Renal cortex interstitium (tissue), 11 donors: ENCODE data around the gene CORO1C. TPM values are rescaled to one million over a fixed set of nuclear protein-coding genes. Genes with fewer than 3 reads are reported as not detected.
"Not testable (repeated sequence)": the region's sequence is repeated elsewhere in the genome, so short reads cannot be mapped to it uniquely, and the experiment has no call there.

Experiments used
- DNase-seq, 11 donors: peaks; one replicate each; pipeline ENCODE4 v3.0.0-alpha.2; 2013; ENCODE audit warnings: low read depth in 9 of 11, low spot score in 4 of 11; ENCODE audit errors: extremely low read depth in 1 of 11
- polyA plus RNA-seq, 3 donors: library from polyadenylated mRNA; unstranded; fragments of 120-200 nt; gene quantifications; one replicate each; pipeline ENCODE4 v1.2.1, GENCODE V29; 2013; ENCODE audit not compliant: insufficient read length in 3 of 3

The CORO1C gene
- polyA plus RNA-seq, 3 donors: 56.2 to 65.8 (median 60.5) TPM

DNA sequence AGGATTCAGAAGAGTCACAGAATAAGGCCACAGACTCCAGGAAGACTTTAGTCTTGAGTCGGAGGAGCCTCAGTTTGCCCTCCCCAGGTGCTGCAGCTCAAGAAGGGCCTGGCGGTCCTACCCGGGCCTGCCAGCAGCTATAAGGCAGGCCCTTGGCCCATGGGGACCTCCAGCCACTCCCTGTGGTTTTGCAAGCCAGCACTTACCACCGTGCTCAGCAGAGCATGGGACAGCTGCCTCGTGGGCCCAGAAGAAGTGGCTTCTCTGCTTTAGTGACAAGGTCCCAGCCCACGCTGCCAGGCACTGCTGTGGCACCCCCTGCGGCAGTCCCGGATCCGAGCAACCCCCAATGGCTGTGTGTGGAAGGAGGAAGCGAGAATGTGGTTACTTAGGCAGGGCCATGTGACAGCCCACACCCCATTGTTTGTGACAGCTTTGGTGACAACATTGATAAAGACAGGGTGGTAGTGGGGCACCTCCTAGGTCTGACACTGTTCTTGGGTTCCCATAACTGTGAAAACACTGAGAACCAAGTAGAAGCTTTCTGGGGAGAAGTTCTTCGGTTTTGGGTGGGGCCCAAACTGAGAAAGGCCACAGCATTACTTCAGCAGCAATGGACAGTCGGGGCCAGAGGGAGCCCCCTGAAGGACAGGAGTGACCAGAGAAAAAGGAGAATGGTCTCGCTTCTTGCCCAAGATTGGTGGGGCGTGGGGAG, 97.6 kb downstream of the CORO1C start, which contains the start of gene SELPLG:
Gene SELPLG, minus strand, starts transcription at position 361 of the 715 bp plus-strand sequence. CDS start 9,587 bp downstream, outside the sequence.
- no peak for DNase-seq

DNA sequence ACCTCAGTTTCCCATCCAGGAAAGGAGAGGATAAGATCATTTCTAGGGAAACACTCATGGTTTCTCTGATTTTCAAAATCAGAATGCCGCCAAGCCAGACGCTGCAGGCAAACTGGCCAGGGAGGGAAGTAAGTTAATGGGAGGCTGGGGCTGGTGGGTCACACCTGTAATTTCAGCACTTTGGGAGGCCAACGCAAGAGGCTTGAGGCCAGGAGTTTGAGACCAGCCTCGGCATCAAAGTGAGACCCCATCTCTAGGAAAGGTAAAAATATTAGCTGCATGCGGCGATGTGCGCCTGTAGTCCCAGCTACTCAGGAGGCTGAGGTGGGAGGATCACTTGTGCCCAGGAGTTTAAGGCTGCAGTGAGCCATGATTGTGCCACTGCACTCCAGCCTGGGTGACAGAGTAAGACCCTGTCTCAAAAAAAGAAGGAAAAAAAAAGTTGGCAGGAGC, 98.2 kb downstream of the CORO1C start:
- no peak for DNase-seq

DNA sequence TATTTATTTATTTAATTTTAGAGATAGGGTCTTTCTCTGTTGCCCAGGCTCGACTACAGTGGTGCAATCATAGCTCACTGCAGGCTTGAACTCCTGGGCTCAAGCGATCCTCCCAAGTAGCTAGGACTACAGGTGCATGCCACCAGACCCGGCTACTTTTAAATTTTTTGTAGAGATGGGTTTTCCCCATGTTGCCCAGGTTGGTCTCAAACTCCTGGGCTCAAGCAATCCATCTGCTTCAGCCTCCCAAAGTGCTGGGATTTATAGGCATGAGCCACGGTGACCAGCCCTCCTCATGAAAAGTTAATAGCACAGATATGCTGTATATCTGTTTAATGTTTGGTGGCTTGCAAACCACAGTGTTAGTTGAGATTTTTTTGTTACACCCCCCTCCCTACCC, 100.1 kb downstream of the CORO1C start:
- not testable (repeated sequence) for DNase-seq

DNA sequence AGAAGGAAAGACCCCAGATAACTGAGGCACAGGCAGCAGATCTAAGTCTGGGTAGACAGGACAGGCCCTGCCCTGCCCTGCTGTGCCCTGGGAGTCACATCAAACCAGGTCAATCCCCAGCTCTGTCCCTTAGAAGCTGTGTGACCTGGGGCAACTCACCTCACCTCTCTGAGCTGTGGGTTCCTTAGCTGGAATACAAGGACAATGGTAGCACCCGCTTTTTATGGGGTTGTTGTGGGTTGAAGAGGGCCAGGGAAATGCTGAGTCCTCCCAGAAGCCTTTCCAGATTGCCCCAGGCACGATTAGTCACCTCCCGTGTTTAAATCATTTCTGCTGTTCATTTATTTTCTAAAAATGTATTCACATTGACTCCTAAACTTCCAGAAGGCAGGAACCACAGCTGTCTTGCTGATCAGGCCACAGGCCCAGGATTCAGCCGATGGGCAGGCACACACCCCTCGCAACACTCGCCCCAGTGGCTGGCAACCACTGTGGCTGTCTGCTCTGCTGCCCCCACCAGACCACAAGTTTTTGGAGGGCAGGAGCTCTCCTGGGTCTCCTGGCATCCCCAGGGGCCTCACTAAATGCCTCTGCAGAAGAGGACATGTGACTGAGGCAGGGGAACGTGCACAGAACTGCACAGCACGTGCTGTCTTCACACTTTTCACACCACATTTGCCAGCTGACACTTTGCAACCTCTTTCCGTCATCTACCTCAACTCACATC, 100.7 kb downstream of the CORO1C start:
- no peak for DNase-seq

DNA sequence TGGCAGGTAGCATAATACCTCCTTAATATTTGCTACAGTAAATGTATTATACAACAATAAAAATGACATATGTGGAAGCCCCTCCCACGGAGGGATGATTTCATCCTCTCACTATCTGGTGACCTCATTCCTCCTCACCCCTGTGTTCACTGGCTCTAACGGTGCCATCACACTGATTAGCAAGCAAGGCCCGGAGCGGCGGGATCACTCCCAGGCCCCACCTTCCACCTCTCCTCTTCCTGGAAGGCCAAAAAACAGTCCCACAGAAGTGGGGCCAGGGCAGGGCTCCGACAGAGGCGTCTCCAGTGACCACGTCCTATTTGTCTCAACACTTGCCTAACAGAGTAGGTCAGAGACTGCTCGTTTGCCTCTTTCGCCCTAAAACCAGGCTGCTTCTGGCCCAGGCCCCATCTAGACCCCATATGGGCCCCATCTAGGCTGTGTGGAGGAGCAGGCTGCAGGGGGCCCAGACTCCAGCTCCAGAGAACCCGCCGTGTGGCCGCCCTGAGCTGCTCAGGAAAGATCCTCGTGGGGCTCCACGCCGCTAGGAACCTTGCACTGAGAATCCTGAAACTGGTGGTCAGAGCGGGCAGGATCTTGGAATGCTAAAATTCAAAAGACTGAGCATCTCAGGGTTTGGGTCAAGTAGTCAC, 101.4 kb downstream of the CORO1C start:
- DNase-seq: no peak

DNA sequence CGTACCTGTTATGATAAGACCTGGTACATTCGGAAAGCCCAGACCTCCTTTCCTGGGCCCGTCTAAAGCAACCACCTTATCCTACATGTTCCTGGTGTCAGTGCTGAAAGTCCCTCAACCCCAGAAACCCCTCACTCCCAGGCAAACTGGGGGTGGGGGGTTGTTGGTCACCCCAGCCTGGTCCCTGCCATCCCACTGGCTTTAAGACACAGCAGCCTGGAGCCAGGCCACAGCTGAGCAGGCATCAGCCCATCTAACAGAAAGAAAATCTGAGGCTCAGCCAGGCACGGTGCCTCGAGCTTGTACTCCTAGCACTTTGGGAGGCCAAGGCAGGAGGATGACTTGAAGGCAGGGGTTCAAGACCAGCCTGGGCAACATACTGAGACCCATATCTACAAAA, 102.2 kb downstream of the CORO1C start:
- DNase-seq: no peak

DNA sequence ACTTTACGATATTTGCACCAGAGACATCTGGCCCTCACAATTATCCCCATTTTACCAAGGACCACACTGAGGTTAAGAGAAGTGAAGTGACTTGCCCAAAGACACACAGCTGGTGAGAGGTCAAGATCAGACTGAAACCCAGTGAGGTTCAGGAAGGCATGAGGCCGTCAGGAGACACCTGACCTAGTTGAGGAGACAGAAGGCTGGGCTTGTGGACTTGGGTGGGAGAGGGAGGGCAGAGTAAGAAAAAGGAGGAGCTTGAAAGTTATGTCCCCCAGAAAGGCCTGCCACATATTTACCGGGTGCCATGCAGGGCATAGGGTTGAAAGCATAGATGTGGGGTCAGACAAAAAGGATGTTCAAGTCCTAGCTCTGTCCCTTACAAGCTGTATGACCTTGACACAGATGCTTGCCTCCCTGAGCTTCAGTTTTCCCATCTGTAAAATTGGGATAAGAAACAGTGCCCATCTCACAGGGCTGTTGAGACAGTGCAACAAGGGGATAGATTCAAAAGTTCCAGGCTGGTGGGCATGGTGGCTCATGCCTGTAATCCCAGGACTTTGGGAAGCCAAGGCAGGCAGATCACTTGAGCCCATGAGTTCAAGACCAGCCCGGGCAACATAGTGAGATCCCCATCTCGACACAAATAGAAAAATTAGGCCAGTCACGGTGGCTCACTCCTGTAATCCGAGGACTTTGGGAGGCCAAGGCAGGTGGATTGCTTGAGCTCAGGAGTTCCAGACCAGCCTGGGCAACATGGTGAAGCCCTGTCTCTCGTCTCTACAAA, 104.0 kb downstream of the CORO1C start:
- no peak for DNase-seq

DNA sequence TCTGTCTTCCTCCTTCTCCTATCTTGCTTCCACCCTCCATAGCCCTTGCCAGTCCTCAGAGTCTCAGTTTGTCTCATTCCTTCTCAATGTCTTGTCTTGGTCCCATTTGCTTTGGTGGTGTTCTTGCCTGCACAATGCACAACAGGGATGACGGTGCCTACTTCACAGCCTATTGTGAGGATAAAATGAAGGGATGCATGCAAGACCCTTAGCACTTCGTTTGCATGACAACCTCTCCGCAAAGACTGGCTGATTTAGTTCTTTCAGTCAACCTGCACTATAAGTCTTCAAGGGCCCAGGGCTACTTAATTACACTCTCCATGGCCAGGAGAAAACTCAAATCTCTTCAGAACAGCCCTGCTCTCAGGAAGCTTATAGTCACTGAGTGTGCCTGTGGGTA, 106.1 kb downstream of the CORO1C start:
- DNase-seq: no peak

DNA sequence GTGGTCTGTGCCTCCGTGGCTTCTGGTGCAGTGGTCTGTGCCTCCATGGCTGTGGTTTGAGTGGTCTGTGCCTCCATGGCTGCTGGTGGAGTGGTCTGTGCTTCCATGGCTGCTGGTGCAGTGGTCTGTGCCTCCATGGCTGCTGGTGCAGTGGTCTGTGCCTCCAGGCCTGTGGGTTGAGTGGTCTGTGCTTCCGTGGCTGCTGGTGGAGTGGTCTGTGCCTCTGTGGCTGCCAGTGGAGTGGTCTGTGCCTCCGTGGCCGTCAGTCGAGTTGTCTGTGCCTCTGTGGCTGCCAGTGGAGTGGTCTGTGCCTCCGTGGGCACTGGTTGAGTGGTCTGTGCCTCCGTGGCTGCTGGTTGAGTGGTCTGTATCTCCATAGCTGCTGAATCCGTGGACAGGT, 107.7 kb downstream of the CORO1C start:
- no peak for DNase-seq

DNA sequence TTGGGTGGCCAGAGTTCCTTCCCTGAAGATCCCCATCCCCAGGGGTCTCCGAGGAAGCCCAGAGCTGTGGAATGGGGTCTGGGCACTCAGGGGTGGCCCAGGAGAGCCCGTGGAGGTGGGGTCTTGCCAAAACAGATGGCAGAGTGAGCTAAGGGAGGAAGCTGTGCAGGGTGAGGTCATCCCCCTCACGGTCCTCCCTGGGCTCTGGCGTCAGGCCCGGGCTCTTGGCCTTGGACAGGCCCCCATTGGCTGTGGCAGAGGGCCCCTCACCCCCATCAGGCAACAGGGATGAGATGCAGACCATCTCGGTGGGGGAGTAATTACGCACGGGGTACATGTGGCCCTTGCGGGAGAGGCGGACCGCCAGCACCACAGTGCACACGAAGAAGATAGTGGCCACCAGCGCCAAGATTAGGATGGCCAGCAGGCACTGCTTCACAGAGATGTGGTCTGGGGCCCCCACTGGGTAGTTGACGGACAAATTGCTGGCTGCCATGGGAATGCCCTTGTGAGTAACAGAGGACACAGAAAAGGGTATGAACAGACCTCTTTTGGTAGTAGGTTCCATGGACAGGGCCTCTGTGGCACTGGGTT, 108.3 kb downstream of the CORO1C start:
- no peak for DNase-seq

DNA sequence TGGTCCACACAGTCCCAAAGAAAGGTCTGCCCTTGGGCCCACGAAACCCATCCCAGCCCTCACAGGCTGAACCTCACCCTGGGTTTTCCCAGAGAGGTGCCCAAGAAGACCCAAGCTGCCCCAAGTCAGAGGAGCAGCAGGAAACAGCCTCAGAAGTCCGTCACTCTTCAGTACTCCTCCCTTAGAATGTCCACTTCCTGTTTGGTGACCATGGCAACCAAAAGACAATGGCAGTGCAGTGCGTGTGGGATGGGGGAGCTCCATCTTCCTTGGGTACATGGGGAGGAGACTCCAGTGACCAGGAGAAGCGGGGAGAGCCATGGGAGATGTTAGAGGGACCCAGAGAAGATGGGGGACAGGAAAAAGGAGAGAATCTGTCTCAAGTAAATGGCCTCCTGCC, 108.9 kb downstream of the CORO1C start:
- DNase-seq: peak in 1 of 11 donors; percentile 37

DNA sequence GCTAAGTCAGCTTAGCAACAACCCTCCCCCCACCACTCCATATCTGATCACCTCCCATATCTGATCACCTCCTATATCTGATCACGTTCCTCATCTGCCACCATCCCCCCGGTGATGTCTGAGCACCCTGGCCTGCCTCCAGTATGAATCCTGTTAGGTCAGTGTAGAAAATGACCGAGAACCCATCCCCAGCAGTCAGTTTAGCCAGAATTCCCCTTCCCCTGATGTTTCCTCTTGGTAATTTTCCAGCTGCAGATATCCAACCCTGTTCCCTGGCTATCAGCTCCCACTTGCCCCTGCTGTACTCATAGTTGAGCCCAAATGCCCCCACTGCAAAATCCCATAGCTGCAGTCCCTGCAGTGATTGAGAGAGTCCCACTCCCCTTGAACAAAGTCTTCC, 110.2 kb downstream of the CORO1C start:
- no peak for DNase-seq

DNA sequence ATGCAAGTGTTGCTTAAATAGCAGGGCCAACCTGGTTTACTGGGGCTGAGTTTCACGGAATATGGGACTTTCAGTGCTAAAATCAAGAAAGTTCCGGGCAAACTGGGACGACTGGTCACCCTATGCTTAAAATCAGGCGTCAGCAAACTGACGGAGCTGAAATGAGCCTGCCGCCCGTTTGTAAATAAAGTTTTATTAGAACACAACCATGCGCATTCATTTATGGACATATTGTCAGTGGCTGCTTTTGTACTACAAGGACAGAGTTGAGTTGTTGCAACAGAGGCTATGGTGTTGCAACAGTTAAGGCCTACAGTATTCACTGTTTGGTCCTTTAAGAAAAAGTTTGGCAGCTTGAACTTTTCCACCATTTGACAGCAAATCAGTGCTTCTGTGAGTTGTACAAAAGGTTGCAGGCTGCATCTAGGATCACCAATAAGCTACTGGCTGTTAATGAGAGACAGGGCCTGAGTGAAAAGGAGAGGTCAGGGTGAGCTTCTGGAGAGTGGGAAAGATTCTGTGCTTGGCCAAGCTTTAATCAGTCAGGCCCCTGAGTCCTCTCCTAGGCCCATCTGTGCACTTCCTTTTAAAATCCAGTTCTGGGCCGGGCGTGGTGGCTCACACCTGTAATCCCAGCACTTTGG, 111.0 kb downstream of the CORO1C start:
- DNase-seq: no peak

DNA sequence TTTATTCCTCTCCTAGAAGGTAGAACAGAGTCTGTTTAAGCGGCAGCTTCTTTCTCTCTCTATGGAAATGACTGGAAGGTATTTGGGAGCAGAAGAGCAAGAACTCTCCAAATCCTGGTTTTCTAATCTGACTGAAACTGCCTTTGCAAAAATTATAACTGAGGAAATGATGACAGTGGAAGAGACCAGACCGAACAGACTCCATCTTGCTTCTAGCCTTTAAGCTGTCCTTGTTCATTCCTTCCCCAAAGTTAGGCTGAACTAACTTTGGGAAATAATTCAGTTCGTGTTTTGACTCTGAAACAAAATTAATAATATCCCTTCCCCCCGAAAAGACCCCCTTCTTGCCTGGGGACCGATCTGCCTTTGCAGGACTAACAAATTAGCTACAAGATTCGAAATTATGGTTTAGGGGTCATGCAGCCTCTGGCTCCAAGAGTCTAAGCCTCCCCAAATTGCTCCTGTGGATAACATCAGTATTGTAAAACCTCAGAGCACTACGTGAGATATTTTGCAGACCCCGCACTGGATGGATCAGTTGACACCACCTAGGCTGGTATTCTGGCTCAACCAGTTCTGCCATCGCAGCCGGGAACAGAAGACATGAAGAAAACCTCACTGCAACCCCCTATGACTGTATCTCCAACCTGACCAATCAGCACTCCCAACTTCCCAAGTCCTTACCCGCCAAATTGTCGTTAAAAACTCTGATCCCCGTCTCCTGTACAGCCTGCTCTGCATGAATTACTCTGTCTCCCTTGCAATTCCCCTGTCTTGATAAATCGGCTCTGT, 111.8 kb downstream of the CORO1C start:
- DNase-seq: no peak

DNA sequence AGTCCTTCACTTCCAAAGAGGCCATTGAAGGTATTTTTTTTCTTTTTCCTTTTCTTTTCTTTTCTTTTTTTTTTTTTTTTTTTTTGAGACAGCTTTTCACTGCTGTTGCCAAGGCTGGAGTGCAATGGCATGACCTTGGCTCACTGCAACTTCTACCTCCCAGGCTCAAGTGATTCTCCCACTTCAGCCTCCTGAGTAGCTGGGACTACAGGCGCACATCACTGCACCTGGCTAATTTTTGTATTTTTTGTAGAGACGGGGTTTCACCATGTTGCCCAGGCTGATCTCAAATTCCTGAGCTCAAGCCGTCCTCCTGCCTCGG, 112.4 kb downstream of the CORO1C start:
- DNase-seq: not testable (repeated sequence)

DNA sequence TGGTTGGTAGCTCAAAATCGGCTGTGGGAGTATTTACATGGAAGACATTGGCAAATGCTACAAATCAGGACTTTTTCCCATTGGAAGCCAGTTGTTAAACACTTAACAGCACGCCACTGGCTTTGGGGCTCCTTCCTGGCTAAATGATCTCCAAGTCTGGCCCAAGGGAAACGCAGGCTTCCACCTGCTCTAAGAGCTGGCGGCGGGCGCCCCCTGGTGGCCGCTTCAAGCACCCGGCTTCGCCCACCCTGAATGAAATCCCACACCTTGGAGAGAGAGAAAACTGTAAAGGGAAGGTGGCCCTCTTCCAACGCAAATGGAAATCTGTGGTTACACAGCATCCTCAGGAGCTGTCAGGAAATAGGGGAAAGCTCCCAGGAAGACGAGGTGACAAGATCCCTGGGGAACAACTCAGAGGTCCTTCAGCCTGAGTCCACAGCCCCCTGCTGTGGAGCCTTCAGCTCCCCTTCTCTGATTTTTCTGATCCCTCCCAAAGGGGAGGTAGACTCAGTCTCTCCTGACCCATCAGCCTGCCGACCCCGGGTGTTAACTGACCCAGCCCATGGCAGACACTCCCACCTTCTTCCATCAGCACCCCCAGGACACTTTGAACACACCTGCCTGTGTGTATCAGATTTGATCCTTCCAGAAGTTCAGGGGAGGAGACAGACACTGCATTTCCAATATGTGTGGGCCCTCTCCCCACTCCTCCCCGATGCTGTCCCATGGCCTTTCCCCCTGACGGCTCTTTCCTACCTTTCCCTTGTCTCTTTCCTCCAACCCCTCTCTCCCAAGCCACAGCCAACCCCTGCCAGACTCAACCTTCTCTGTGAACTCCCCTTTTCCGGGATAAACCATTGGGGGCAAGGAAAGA, 113.0 kb downstream of the CORO1C start:
- DNase-seq: peak in 8 of 11 donors; percentile 52 to 78 (median 74)
